ENCODE measurements around the gene SLC25A31.

DNA sequence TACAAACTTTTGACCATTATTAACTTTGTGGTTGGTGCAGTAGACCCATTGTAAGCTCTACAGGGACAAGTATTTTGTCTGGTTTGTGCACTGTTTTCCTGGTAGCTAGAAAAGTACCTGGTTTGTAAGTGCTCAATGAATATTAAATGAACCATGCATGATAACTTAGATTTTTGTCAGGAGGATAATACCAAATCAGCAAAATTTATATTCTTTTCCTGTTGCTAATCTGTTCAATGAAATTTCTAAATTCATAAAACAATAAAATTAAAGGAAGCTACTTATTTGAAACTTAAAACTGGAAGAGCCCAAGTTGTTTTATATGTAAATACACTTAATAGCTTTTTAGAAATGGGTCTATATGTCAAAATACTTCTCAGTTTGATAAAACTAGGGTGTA is 69.5 kb downstream of the SLC25A31 start:
- TF ChIP-seq CTCF (IDR thresholded peaks at IDR 0.05), result no peak
- TF ChIP-seq POLR2A (IDR thresholded peaks at IDR 0.05), result no peak
